GM19099 (cell line): Measurements from ENCODE around the gene DLL1.

ENCODE experiments used
- POLR2A ChIP-seq: IDR thresholded peaks from 3 replicates; pipeline ENCODE4 v1.6.1; 2011; ENCODE audit warnings: low read depth; ENCODE audit not compliant: insufficient read length; ENCODE audit errors: extremely low read depth

The DLL1 gene

GRCh38 chr6:170243791-170244291 is 47.0 kb downstream of the DLL1 start:
- TF ChIP-seq POLR2A = no peak

GRCh38 chr6:170243386-170243785 is 47.5 kb downstream of the DLL1 start:
- no peak for TF ChIP-seq POLR2A

- no peak for TF ChIP-seq POLR2A
Measured at GRCh38 chr6:170238741-170239565, 51.9 kb downstream of the DLL1 start.

- TF ChIP-seq POLR2A = no peak
Measured at GRCh38 chr6:170237999-170238740, 52.7 kb downstream of the DLL1 start.

GRCh38 chr6:170236131-170236836 is 54.6 kb downstream of the DLL1 start:
- no peak for TF ChIP-seq POLR2A

- no peak for TF ChIP-seq POLR2A
Measured at GRCh38 chr6:170235391-170236125, 55.3 kb downstream of the DLL1 start.

GRCh38 chr6:170234419-170234818 is 56.5 kb downstream of the DLL1 start:
- TF ChIP-seq POLR2A = no peak

GRCh38 chr6:170233286-170234205 is 57.3 kb downstream of the DLL1 start:
- no peak for TF ChIP-seq POLR2A
